A549 (cell line): ENCODE data around the gene C6orf52. TPM values are rescaled to one million over a fixed set of nuclear protein-coding genes. Genes with fewer than 3 reads are reported as not detected.

ENCODE experiments used
- ATAC-seq, 2 experiments: fragments of 200-7000 bp in 1 of 2; fragments of >200 bp in 1 of 2; cut with Nextera tagmentation in 1 of 2; cut with Tn5 transposase in 1 of 2; 3 replicates each; pipeline versions ENCODE4 v1.8.0 to v1.9.1; 2018 to 2020; ENCODE audit warnings: mild to moderate bottlenecking in 1 of 2, moderate library complexity in 1 of 2
- CTCF ChIA-PET: fragments of 300-600 bp; sonication (Branson Sonifier 250); formaldehyde crosslinking; extraction: SDS; loops from one replicate; lab custom pipeline; 2021; ENCODE audit warnings: antibody characterized with exemption, inconsistent platforms; lab: Yijun Ruan, JAX
- POLR2A ChIA-PET: fragments of 350-600 bp; formaldehyde crosslinking; extraction: SDS; loops from one replicate; lab custom pipeline; 2021; ENCODE audit warnings: antibody characterized with exemption, inconsistent platforms; lab: Yijun Ruan, JAX
- DNase-seq, 2 experiments: peaks; one replicate each; pipeline versions ENCODE4 v3.0.0 to v3.0.0-alpha.2; 2011 to 2016; ENCODE audit warnings: low read depth in 1 of 2, low spot score in 1 of 2
- FAIRE-seq: peaks from 2 replicates; lab custom pipeline; 2011; peaks lifted over from hg19 to GRCh38; lab: Jason Lieb, UNC
- H3K27ac ChIP-seq, 2 experiments: fragments of >200 bp; sonication (Bioruptor Twin); formaldehyde crosslinking; 3 replicates each; pipeline ENCODE4 v1.5.1; 2016 to 2017
- H3K4me1 ChIP-seq: fragments of >200 bp; sonication (Bioruptor Twin); formaldehyde crosslinking; 3 replicates; pipeline ENCODE4 v1.6.1; 2016
- H3K4me2 ChIP-seq: fragments of >200 bp; sonication (Bioruptor Twin); formaldehyde crosslinking; 3 replicates; pipeline ENCODE4 v1.6.1; 2016
- H3K4me3 ChIP-seq: fragments of >200 bp; sonication (Bioruptor Twin); formaldehyde crosslinking; 3 replicates; pipeline ENCODE4 v1.5.1; 2016
- H3K9me3 ChIP-seq: fragments of >200 bp; sonication (Bioruptor Twin); formaldehyde crosslinking; 3 replicates; pipeline ENCODE4 v1.6.1; 2016
- BCL3 ChIP-seq: fragments of >200 bp; sonication (Bioruptor Twin); formaldehyde crosslinking; IDR thresholded peaks from 3 replicates; pipeline ENCODE4 v1.6.1; 2016
- BHLHE40 ChIP-seq: IDR thresholded peaks from 2 replicates; pipeline ENCODE4 v1.6.1; 2012; ENCODE audit warnings: low read depth, low read length, inconsistent platforms
- CBX2 ChIP-seq: fragments of 200-600 bp; sonication (generic); IDR thresholded peaks from 2 replicates; pipeline ENCODE4 v1.6.1; 2016; ENCODE audit warnings: low read depth, mild to moderate bottlenecking, borderline replicate concordance
- CEBPB ChIP-seq, 2 experiments: fragments of >200 bp in 1 of 2; sonication (Bioruptor Twin) in 1 of 2; formaldehyde crosslinking in 1 of 2; IDR thresholded peaks; 2 replicates each; pipeline ENCODE4 v1.6.1; 2012 to 2016
- CHD2 ChIP-seq: fragments of 150-350 bp; IDR thresholded peaks from 2 replicates; pipeline ENCODE4 v1.6.1; 2014; ENCODE audit warnings: low read length; ENCODE audit not compliant: partially characterized antibody
- CHD4 ChIP-seq: fragments of 200-600 bp; sonication (generic); IDR thresholded peaks from 2 replicates; pipeline ENCODE4 v1.6.1; 2016; ENCODE audit warnings: antibody characterized with exemption, mild to moderate bottlenecking, borderline replicate concordance
- CTCF ChIP-seq: fragments of >200 bp; sonication (Bioruptor Twin); formaldehyde crosslinking; IDR thresholded peaks from 3 replicates; pipeline ENCODE4 v1.5.1; 2016
- E2F6 ChIP-seq: IDR thresholded peaks from 2 replicates; pipeline ENCODE4 v1.6.1; 2012; ENCODE audit warnings: low read depth, borderline replicate concordance
- EHF ChIP-seq: fragments of 250-450 bp; sonication (Bioruptor Pico); IDR thresholded peaks from 2 replicates; pipeline ENCODE4 v1.5.0; 2020; ENCODE audit warnings: mild to moderate bottlenecking
- EP300 ChIP-seq, 2 experiments: fragments of >200 bp; sonication (Bioruptor Twin); formaldehyde crosslinking; IDR thresholded peaks; 2 replicates in 1 of 2; 3 replicates in 1 of 2; pipeline ENCODE4 v1.6.1; 2016 to 2017
- FOSL2 ChIP-seq, 2 experiments: fragments of 450-650 bp in 1 of 2; fragments of >200 bp in 1 of 2; sonication (Bioruptor Twin) in 1 of 2; formaldehyde crosslinking; IDR thresholded peaks; 2 replicates each; pipeline versions ENCODE4 v1.5.0 to v1.6.1; 2016 to 2020; ENCODE audit warnings: mild to moderate bottlenecking in 1 of 2, moderate library complexity in 1 of 2
- FOXS1 ChIP-seq: fragments of 250-450 bp; sonication (Bioruptor Pico); IDR thresholded peaks from 2 replicates; pipeline ENCODE4 v1.5.0; 2020; ENCODE audit warnings: mild to moderate bottlenecking, moderate library complexity
- GATA3 ChIP-seq: IDR thresholded peaks from 2 replicates; pipeline ENCODE4 v1.6.1; 2012; ENCODE audit warnings: borderline replicate concordance
- HDAC2 ChIP-seq: fragments of 200-600 bp; sonication (generic); IDR thresholded peaks from 2 replicates; pipeline ENCODE4 v1.6.1; 2016
- HES2 ChIP-seq: fragments of >200 bp; sonication (Bioruptor Twin); formaldehyde crosslinking; IDR thresholded peaks from 2 replicates; pipeline ENCODE4 v1.6.1; 2016
- HEYL ChIP-seq: fragments of 250-450 bp; sonication (Bioruptor Pico); IDR thresholded peaks from 2 replicates; pipeline ENCODE4 v1.8.0; 2021; ENCODE audit warnings: mild to moderate bottlenecking, moderate library complexity
- HOXA7 ChIP-seq: fragments of 250-450 bp; sonication (Bioruptor Pico); IDR thresholded peaks from 2 replicates; pipeline ENCODE4 v1.5.0; 2020; ENCODE audit warnings: mild to moderate bottlenecking, moderate library complexity
- HOXB13 ChIP-seq: fragments of 250-450 bp; sonication (Bioruptor Pico); IDR thresholded peaks from 2 replicates; pipeline ENCODE4 v1.5.0; 2020; ENCODE audit warnings: low read depth, mild to moderate bottlenecking, moderate library complexity
- HOXB5 ChIP-seq: fragments of 250-450 bp; sonication (Bioruptor Pico); IDR thresholded peaks from 2 replicates; pipeline ENCODE4 v1.5.0; 2020; ENCODE audit warnings: mild to moderate bottlenecking, moderate library complexity
- JUN ChIP-seq, 2 experiments: fragments of >200 bp; sonication (Bioruptor Twin); formaldehyde crosslinking; IDR thresholded peaks; 2 replicates in 1 of 2; 3 replicates in 1 of 2; pipeline ENCODE4 v1.6.1; 2016 to 2017
- JUNB ChIP-seq: fragments of >200 bp; sonication (Bioruptor Twin); formaldehyde crosslinking; IDR thresholded peaks from 2 replicates; pipeline ENCODE4 v1.6.1; 2016
- KDM1A ChIP-seq: fragments of 200-600 bp; sonication (generic); IDR thresholded peaks from 2 replicates; pipeline ENCODE4 v1.6.1; 2016; ENCODE audit warnings: low read depth, mild to moderate bottlenecking
- MAFK ChIP-seq: fragments of 450-650 bp; IDR thresholded peaks from 2 replicates; pipeline ENCODE4 v1.6.1; 2014; ENCODE audit not compliant: partially characterized antibody
- MAZ ChIP-seq: fragments of 150-350 bp; IDR thresholded peaks from 2 replicates; pipeline ENCODE4 v1.6.1; 2014; ENCODE audit warnings: antibody characterized with exemption, low read depth, low read length, borderline replicate concordance
- MYC ChIP-seq: IDR thresholded peaks from 2 replicates; pipeline ENCODE4 v1.6.1; 2012; ENCODE audit warnings: mild to moderate bottlenecking, inconsistent platforms, low read length, improper control_type of control experiment, borderline replicate concordance
- NFE2L2 ChIP-seq: fragments of 150-350 bp; conservative IDR thresholded peaks from 2 replicates; pipeline ENCODE4 v1.6.1; 2014; ENCODE audit warnings: low read length
- NPAS2 ChIP-seq: fragments of 250-450 bp; sonication (Bioruptor Pico); IDR thresholded peaks from 2 replicates; pipeline ENCODE4 v1.8.0; 2022; ENCODE audit warnings: mild to moderate bottlenecking, moderate library complexity, borderline replicate concordance
- PBX3 ChIP-seq: IDR thresholded peaks from 2 replicates; pipeline ENCODE4 v1.6.1; 2012
- PHF8 ChIP-seq: fragments of 200-600 bp; sonication (generic); IDR thresholded peaks from 2 replicates; pipeline ENCODE4 v1.6.1; 2016; ENCODE audit warnings: low read depth, mild to moderate bottlenecking, antibody characterized with exemption, moderate library complexity, borderline replicate concordance
- RAD21 ChIP-seq, 2 experiments: fragments of >200 bp in 1 of 2; sonication (Bioruptor Twin) in 1 of 2; formaldehyde crosslinking in 1 of 2; IDR thresholded peaks in 1 of 2; conservative IDR thresholded peaks in 1 of 2; 2 replicates in 1 of 2; 3 replicates in 1 of 2; pipeline ENCODE4 v1.6.1; 2012 to 2018; ENCODE audit warnings: inconsistent platforms in 1 of 2
- RARB ChIP-seq: fragments of 250-450 bp; sonication (Bioruptor Pico); IDR thresholded peaks from 2 replicates; pipeline ENCODE4 v1.8.0; 2021; ENCODE audit warnings: mild to moderate bottlenecking, moderate library complexity
- RFX5 ChIP-seq: fragments of 450-650 bp; IDR thresholded peaks from 2 replicates; pipeline ENCODE4 v1.7.1; 2014; ENCODE audit warnings: antibody characterized with exemption, mild to moderate bottlenecking, moderate library complexity
- SREBF2 ChIP-seq: fragments of 450-650 bp; IDR thresholded peaks from 2 replicates; pipeline ENCODE4 v1.6.1; 2014; ENCODE audit warnings: mild to moderate bottlenecking, moderate library complexity
- TP53 ChIP-seq: fragments of 250-450 bp; sonication (Bioruptor Pico); IDR thresholded peaks from 2 replicates; pipeline ENCODE4 v1.5.0; 2021; ENCODE audit warnings: mild to moderate bottlenecking, moderate library complexity
- WGBS: methylation state at CpG from one replicate; pipeline ENCODE4 v1.1.6; 2017; ENCODE audit errors: missing lambda C conversion rate; 5-methylcytosine and 5-hydroxymethylcytosine counted together
- polyA minus RNA-seq: library from RNA; depleted of rRNA, polyadenylated mRNA; stranded (reverse); fragments of >200 nt; gene quantifications from 2 replicates; pipeline ENCODE4 v1.2.3, GENCODE V29; 2011; rRNA and poly(A)+ RNA removed
- polyA plus RNA-seq, 4 experiments: library from polyadenylated mRNA; depleted of rRNA in 3 of 4; stranded (reverse); fragments of >200 nt; fragmentation: RNase III in 1 of 4; extraction: RNeasy Plus Mini Kit Qiagen cat#74134 plus additional on column Dnase treatment in 1 of 4; gene quantifications; 2 replicates in 3 of 4; 3 replicates in 1 of 4; pipeline ENCODE4 v1.2.3, GENCODE V29; 2011 to 2017

The C6orf52 gene
- polyA plus RNA-seq (2011; rRNA removed), result 2.2 and 3.2 TPM in 2 replicates
- polyA plus RNA-seq (2012; cell fraction: cytosol; rRNA removed), result 1.3 and 1.6 TPM in 2 replicates
- polyA plus RNA-seq (2012; cell fraction: nucleus; rRNA removed), result 0.32 and 0.61 TPM in 2 replicates
- 1.3 to 1.7 TPM (median 1.4 TPM) in 3 replicates for polyA plus RNA-seq (2017; fragmentation: RNase III; extraction: RNeasy Plus Mini Kit Qiagen cat#74134 plus additional on column Dnase treatment)
- polyA minus RNA-seq, result 0.70 TPM in 1 of 2 replicates, not detected in the other

GRCh38 chr6:10694302-10695085, at the start of gene C6orf52, which contains the start of gene PAK1IP1:
Gene C6orf52 (minus strand): TSS chr6:10694616. CDS start chr6:10687550, 7,066 bp downstream.
Gene PAK1IP1 (plus strand): TSS chr6:10694972. CDS start chr6:10694986, 14 bp downstream.
- Histone ChIP-seq H3K4me1 (peaks cover 16% of the 10 kb centered on the region), H3K27ac (peak within 1 kb of the TSS; percentile 86 to 95), H3K9me3 (no peaks in the 10 kb centered on the region), H3K4me2 (peak within 1 kb of the TSS; percentile 97), H3K4me3 (peak within 1 kb of the TSS; percentile 69)
- POLR2A ChIA-PET, result interaction anchor here (0.6 to 3.5 kb wide), 17 partner anchors 13 to 1546 kb away, joined by 3 to 31 read pairs (median 4); partner anchors contain the start of genes GCNT2, TMEM14B and TMEM14C
- WGBS, result 1% methylated on average over 42 of the region's 53 CpGs
- CTCF ChIA-PET, result interaction anchor here (0.6 to 1.4 kb wide), 6 partner anchors 28 to 1113 kb away, joined by 3 to 6 read pairs (median 3); partner anchors contain the start of gene TMEM14C
- ATAC-seq, result peak; percentile 99 to 100
- no peak for FAIRE-seq
- DNase-seq, result peak; percentile 88 to 91
- TF ChIP-seq EHF (CRISPR knock-in tag) (no peak), NPAS2 (CRISPR knock-in tag) (no peak), RFX5 (no peak), MAZ (no peak), HOXB13 (CRISPR knock-in tag) (no peak), CEBPB (IDR thresholded peaks at IDR 0.05) (no peak), RAD21 (conservative IDR thresholded peaks at IDR 0.05 in 1 of 2, IDR thresholded peaks at IDR 0.05 in 1 of 2) (0 out of 5 replicates have a peak, but pooled peaks of 1 of the 2 experiments have one; percentile 11), RARB (CRISPR knock-in tag) (0 out of 2 replicates have a peak, but pooled peaks have one; percentile 42), CTCF (no peak), HOXA7 (CRISPR knock-in tag) (no peak), MAFK (no peak), GATA3 (no peak; the same call in 1 of the 2 replicates), BHLHE40 (peak; percentile 94), EP300 (IDR thresholded peaks at IDR 0.05) (no peak), JUNB (no peak), PHF8 (peak; percentile 71; the same call in 1 of the 2 replicates), HES2 (no peak), HDAC2 (no peak), MYC (peak; percentile 97), KDM1A (no peak), CHD4 (no peak), JUN (IDR thresholded peaks at IDR 0.05) (peak; percentile 77 to 82; a peak in 4 of 5 replicates), NFE2L2 (no peak), SREBF2 (no peak), BCL3 (no peak; the same call in 2 of the 3 replicates), TP53 (no peak), HEYL (CRISPR knock-in tag) (no peak), CHD2 (no peak), CBX2 (no peak), PBX3 (no peak), FOXS1 (CRISPR knock-in tag) (no peak), HOXB5 (CRISPR knock-in tag) (no peak), E2F6 (no peak; the same call in 1 of the 2 replicates), FOSL2 (IDR thresholded peaks at IDR 0.05) (no peak), FOSL2 (CRISPR knock-in tag; IDR thresholded peaks at IDR 0.05) (no peak)
